Panc1 (cell line): ENCODE data around the gene PRXL2C.
"Not testable (repeated sequence)": the region's sequence is repeated elsewhere in the genome, so short reads cannot be mapped to it uniquely, and the experiment has no call there.

Experiments used
- POLR2AphosphoS5 ChIP-seq: IDR thresholded peaks from 2 replicates; pipeline ENCODE4 v1.6.1; 2012; ENCODE audit warnings: mild to moderate bottlenecking, low read depth, low read length, moderate library complexity
- SIN3A ChIP-seq: IDR thresholded peaks from 2 replicates; pipeline ENCODE4 v1.6.1; 2012; ENCODE audit warnings: low read depth, mild to moderate bottlenecking, low read length, moderate library complexity, borderline replicate concordance; ENCODE audit not compliant: insufficient read depth
- TCF7L2 ChIP-seq: IDR thresholded peaks from 2 replicates; pipeline ENCODE4 v1.6.1; 2011; ENCODE audit warnings: mild to moderate bottlenecking, low read depth, low read length, inconsistent platforms
- TF ChIP-seq, protein P1 (sequence below): fragments of 450-650 bp; IDR thresholded peaks from 2 replicates; pipeline ENCODE4 v1.5.1; 2017; ENCODE audit warnings: mild to moderate bottlenecking

DNA sequence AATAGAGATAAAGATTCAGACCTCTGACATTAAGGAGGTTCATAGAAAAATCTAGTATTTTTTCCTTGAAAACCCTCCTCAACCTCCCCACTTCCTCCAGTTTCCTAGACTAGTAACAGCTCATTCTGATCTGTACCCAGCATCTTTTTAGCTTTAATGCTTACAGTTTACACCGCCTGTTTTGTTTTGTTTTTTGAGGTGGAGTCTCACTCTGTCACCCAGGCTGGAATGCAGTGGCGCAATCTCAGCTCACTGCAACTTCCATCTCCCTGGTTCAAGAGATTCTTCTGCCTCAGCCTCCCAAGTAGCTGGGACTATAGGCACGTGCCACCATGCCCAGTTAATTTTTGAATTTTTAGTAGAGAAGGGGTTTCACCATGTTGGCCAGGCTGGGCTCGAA is 40.5 kb downstream of the PRXL2C start:
- not testable (repeated sequence) for TF ChIP-seq POLR2AphosphoS5, TCF7L2, SIN3A
- TF ChIP-seq, protein P1, sequence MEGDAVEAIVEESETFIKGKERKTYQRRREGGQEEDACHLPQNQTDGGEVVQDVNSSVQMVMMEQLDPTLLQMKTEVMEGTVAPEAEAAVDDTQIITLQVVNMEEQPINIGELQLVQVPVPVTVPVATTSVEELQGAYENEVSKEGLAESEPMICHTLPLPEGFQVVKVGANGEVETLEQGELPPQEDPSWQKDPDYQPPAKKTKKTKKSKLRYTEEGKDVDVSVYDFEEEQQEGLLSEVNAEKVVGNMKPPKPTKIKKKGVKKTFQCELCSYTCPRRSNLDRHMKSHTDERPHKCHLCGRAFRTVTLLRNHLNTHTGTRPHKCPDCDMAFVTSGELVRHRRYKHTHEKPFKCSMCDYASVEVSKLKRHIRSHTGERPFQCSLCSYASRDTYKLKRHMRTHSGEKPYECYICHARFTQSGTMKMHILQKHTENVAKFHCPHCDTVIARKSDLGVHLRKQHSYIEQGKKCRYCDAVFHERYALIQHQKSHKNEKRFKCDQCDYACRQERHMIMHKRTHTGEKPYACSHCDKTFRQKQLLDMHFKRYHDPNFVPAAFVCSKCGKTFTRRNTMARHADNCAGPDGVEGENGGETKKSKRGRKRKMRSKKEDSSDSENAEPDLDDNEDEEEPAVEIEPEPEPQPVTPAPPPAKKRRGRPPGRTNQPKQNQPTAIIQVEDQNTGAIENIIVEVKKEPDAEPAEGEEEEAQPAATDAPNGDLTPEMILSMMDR: not testable (repeated sequence)
